Tibial artery (tissue), 4 donors: Measurements from ENCODE around the gene TAF1C.

Source experiments
- DNase-seq, 2 donors: peaks; one replicate each; pipeline ENCODE4 v3.0.0-alpha.2; 2019
- H3K27ac ChIP-seq, 2 donors: fragments of 200-600 bp; sonication (generic) in 1 of 2; 1 replicate in 1 of 2; 2 replicates in 1 of 2; pipeline ENCODE4 v1.5.1; 2018 to 2019; ENCODE audit warnings: mild to moderate bottlenecking in 1 of 2
- H3K27me3 ChIP-seq, 2 donors: fragments of 200-600 bp; sonication (generic) in 1 of 2; one replicate each; pipeline versions ENCODE4 v1.5.1 to v1.6.0; 2016 to 2019
- H3K36me3 ChIP-seq, 3 donors: fragments of 200-600 bp; sonication (generic) in 2 of 3; one replicate each; pipeline ENCODE4 v1.5.1; 2016 to 2019; ENCODE audit warnings: mild to moderate bottlenecking in 2 of 3
- H3K4me1 ChIP-seq, 4 donors: fragments of 200-600 bp; sonication (generic) in 2 of 4; 1 replicate in 3 of 4; 2 replicates in 1 of 4; pipeline ENCODE4 v1.5.1; 2016 to 2019
- H3K4me3 ChIP-seq, 2 donors: fragments of 200-600 bp; sonication (generic) in 1 of 2; 1 replicate in 1 of 2; 2 replicates in 1 of 2; pipeline ENCODE4 v1.5.1; 2018 to 2019; ENCODE audit warnings: mild to moderate bottlenecking in 2 of 2
- H3K9me3 ChIP-seq, 3 donors: fragments of 200-600 bp; sonication (generic) in 1 of 3; one replicate each; pipeline ENCODE4 v1.5.1; 2016 to 2019
- CTCF ChIP-seq, 2 experiments: fragments of 200-600 bp in 1 of 2; fragments of 450-650 bp in 1 of 2; IDR thresholded peaks; one replicate each; pipeline ENCODE4 v1.5.1; 2017 to 2019; ENCODE audit warnings: antibody characterized with exemption in 2 of 2, mild to moderate bottlenecking in 1 of 2, moderate library complexity in 1 of 2
- intact Hi-C: fragments of 100-400 bp; cut with DNase I; formaldehyde crosslinking; loops from one replicate; pipeline ENCODE4 v1.15.0; 2023; ENCODE audit warnings: low total_unique reads

The TAF1C gene

GRCh38 chr16:84182104-84182503, 4.8 kb downstream of the TAF1C start:
- TF ChIP-seq CTCF (IDR thresholded peaks at IDR 0.05) = no peak
- Histone ChIP-seq H3K27ac (no peak overlapping the region), H3K4me1 (peaks cover 0 to 31% (median 21%) of the 10 kb centered on the region in 4 donors), H3K36me3 (peaks cover 39 to 68% (median 63%) of the 10 kb centered on the region in 3 donors), H3K27me3 (no peaks in the 10 kb centered on the region), H3K4me3 (no peak overlapping the region), H3K9me3 (no peaks in the 10 kb centered on the region)
- intact Hi-C loops = loop anchor here (10.0 kb wide), 3 partner anchors 97 to 217 kb away; partner anchors contain the start of gene NECAB2
- DNase-seq = no peak

DNA sequence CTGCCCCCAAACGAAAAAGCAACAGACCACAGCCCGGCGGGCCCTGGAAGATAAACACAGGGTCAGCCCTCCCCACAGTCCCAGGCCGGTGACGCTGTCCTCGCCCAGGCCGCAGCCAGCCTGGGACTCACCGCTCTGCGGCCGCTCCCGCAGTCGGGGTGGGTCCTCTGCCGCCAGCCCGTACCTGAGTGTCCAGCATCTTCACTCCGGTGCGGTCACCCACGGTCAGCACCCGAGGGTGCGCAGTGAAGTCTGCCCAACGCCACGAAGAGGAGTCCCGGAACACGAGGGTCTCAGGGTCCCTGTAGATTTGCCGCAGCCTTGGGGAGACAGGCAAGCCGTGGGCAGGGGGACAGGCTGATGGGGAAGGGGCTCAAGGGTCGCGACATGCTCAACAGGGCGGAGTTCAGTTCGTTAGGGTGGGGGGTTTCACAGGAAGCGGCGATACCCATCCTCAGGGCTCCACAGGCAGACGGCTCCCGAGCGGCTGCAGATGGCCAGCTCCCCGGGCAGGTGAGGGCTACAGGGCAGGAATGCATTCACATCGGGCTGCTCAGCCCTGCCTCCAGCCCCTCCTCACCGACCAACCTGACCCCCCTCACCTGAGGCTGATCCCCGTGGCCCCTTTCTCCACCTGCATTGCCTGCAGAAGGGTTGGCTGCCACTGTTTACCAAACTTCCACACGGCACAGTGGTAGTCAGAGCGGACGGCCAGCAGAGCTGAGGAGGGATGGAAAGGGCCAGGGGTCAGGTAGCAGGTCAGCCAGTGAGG, 5.5 kb downstream of the TAF1C start:
- no peaks in the 10 kb centered on the region for H3K27me3 ChIP-seq
- H3K27ac ChIP-seq = no peak overlapping the region
- DNase-seq = no peak
- H3K9me3 ChIP-seq = no peaks in the 10 kb centered on the region
- H3K4me3 ChIP-seq = no peak overlapping the region
- peaks cover 0 to 38% (median 28%) of the 10 kb centered on the region in 4 donors for H3K4me1 ChIP-seq
- peaks cover 39 to 68% (median 63%) of the 10 kb centered on the region in 3 donors for H3K36me3 ChIP-seq
- intact Hi-C loops = loop anchor here (10.0 kb wide), 3 partner anchors 97 to 217 kb away; partner anchors contain the start of gene NECAB2
- TF ChIP-seq CTCF (IDR thresholded peaks at IDR 0.05) = no peak

DNA sequence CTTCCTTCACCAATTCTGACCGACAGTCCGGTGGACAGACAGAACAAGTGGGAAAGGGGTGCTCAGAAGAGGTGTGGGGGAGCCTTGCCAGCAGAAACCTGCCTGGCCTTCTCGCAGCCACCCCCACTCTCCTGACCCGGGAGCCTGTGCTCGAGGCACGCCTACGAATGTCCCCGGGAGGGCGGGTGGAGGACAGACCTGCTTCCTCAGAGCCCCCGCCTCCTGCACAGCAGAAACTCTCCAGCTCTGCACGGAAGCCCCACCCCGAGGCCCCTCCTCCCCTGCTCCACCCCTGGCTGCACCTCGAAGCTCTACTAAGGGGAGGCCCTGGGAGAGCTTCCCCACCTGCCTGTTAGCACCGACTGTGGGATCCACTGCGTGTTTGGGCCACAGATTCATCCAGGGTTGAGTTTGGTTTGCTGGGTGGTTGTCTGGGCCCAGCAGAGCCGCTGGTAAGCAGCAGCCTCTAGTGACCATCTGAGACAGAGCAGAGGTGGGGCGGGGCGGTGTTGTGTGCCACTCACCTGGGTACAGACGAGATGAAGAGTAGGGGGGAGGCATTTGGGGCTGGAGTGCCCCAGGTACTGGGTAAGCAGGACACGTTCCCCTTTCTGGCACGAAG, 6.2 kb downstream of the TAF1C start:
- Histone ChIP-seq H3K9me3 (no peaks in the 10 kb centered on the region), H3K27me3 (no peaks in the 10 kb centered on the region), H3K36me3 (peaks cover 39 to 68% (median 63%) of the 10 kb centered on the region in 3 donors), H3K4me3 (no peak overlapping the region), H3K4me1 (peaks cover 0 to 38% (median 32%) of the 10 kb centered on the region in 4 donors), H3K27ac (no peak overlapping the region)
- intact Hi-C loops = loop anchor here (10.0 kb wide), 3 partner anchors 96 to 216 kb away; partner anchors contain the start of gene NECAB2
- no peak for DNase-seq
- no peak for TF ChIP-seq CTCF (IDR thresholded peaks at IDR 0.05)

DNA sequence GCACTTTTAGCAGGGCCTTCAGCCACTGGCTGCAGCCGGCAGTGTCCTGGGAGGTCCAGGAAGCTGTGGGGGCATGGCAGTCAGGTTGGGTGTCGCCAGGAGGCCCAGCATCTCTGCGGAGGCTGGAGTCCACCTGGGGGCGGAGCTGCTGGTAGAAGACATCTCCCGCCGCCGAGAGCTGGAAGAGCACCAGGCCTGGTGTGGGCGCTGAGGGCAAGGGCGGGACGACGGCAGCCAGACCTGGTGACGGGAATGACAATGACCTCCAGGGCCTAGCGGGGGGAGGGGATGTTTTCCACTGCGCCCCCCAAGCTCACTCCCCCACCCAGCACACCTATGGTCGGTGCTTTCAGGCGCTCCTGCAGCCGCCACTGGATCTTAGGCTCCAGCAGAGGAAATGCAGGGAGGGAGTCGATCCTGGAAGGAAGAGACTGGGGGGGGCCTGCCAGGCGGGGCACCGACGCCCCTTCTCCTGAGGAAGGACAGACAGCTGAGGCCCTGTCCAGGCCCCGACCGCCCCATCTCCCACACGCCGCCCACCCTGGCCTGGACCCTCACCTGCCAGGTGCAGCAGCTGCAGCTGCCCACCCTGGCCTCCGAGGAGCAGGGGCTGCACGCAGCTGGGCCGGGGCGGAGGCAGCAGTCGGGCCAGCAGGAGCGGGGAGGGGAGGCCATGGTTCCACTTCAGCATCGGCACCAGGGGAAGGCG, 7.1 kb downstream of the TAF1C start:
- H3K27ac ChIP-seq = no peak overlapping the region

More for the DNA sequence above, 7.1 kb downstream of the TAF1C start:
- no peak for DNase-seq
- Histone ChIP-seq H3K4me1 (peaks cover 0 to 40% (median 34%) of the 10 kb centered on the region in 4 donors), H3K9me3 (no peaks in the 10 kb centered on the region), H3K4me3 (no peak overlapping the region), H3K27me3 (no peaks in the 10 kb centered on the region), H3K36me3 (peaks cover 39 to 65% (median 63%) of the 10 kb centered on the region in 3 donors)
- TF ChIP-seq CTCF (IDR thresholded peaks at IDR 0.05) = no peak
- intact Hi-C loops = loop anchor here (10.0 kb wide), 3 partner anchors 95 to 215 kb away; partner anchors contain the start of gene NECAB2
